ENCODE data around the gene APOBEC3F. TPM values are rescaled to one million over a fixed set of nuclear protein-coding genes. Genes with fewer than 3 reads are reported as not detected.

Gene APOBEC3F
- 6.9 and 10.6 TPM in 2 replicates for total RNA-seq

DNA sequence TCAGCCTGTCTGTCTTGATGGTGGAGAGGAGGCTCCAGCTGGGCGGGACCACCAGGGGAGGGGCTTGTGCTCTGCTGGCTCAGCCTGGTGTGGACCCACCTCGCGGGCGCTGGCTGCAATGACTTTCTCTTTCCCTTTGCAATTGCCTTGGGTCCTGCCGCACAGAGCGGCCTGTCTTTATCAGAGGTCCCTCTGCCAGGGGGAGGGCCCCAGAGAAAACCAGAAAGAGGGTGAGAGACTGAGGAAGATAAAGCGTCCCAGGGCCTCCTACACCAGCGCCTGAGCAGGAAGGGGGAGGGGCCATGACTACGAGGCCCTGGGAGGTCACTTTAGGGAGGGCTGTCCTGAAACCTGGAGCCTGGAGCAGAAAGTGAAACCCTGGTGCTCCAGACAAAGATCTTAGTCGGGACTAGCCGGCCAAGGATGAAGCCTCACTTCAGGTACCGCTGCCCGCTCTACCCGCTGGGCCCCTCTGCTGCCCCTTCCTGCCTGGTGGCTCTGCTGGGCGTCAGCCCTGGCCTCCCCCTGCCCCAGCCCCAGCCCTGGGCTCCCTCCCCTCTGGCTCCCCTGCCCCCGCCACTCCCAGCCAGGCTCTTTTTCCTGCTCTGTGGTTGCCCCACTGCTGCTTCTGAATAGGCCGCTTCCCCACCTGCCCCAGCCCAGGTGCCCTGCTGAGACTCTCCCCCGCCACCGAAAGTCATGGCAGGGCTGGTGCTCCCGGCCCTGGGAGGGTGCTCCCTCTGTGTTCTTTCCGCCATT lies at the start of gene APOBEC3F:
Gene APOBEC3F (plus strand): TSS at position 327 of the 759 bp plus-strand sequence. CDS start 97 bp downstream, at position 424.

DNA sequence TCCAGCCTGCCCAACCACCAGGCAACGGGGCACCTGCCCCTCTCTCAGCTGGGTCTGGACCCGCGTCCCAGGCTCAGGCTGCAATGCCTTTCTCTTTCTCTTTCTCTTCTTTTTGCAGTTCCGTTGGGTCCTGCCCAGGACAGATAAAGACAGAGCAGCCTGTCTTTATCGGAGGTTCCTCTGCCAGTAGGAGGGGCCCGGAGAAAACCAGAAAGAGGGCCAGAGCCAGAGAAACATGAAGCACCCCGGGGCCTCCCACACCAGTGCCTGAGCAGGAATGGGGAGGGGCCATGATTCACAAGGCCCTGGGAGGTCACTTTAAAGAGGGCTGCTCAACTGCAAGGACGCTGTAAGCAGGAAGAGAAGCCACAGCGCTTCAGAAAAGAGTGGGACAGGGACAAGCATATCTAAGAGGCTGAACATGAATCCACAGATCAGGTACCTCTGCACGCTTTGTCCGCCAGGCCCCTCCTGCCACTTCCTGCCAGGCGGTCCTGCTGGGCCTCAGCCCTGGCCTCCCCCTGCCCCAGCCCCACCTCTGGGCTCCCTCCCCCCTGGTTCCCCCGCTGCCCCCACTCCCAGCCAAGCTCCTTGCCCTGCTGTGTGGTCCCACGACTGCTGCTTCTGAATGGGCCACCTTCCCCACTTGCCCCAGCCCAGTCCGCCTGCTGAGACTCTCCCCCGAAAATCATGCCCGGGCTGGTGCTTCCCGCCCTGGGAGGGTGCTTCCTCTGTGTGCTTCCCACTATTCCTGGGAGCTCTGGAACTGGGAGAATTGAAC lies 26.5 kb upstream of the APOBEC3F start, which contains the start of gene APOBEC3C:
Gene APOBEC3C (plus strand): TSS at position 316 of the 781 bp plus-strand sequence. CDS start 106 bp downstream, at position 422.

DNA sequence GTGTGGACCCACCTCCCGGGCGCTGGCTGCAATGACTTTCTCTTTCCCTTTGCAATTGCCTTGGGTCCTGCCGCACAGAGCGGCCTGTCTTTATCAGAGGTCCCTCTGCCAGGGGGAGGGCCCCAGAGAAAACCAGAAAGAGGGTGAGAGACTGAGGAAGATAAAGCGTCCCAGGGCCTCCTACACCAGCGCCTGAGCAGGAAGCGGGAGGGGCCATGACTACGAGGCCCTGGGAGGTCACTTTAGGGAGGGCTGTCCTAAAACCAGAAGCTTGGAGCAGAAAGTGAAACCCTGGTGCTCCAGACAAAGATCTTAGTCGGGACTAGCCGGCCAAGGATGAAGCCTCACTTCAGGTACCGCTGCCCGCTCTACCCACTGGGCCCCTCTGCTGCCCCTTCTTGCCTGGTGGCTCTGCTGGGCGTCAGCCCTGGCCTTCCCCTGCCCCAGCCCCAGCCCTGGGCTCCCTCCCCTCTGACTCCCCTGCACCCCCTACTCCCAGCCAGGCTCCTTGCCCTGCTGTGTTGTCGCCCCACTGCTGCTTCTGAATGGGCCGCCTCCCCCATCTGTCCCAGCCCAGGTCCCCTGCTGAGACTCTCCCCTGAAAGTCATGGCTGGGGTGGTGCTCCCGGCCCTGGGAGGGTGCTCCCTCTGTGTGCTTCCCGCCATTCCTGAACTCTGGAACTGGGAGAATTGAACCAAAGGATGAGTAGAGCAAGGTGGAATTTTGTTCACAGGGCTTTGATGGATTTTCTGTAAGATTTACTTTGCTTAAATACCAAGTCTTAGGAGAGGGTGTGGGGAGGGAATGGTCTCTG lies 36.6 kb downstream of the APOBEC3F start, which contains the start of gene APOBEC3G:
Gene APOBEC3G (plus strand): TSS at position 250 of the 815 bp plus-strand sequence. CDS start 87 bp downstream, at position 337.

DNA sequence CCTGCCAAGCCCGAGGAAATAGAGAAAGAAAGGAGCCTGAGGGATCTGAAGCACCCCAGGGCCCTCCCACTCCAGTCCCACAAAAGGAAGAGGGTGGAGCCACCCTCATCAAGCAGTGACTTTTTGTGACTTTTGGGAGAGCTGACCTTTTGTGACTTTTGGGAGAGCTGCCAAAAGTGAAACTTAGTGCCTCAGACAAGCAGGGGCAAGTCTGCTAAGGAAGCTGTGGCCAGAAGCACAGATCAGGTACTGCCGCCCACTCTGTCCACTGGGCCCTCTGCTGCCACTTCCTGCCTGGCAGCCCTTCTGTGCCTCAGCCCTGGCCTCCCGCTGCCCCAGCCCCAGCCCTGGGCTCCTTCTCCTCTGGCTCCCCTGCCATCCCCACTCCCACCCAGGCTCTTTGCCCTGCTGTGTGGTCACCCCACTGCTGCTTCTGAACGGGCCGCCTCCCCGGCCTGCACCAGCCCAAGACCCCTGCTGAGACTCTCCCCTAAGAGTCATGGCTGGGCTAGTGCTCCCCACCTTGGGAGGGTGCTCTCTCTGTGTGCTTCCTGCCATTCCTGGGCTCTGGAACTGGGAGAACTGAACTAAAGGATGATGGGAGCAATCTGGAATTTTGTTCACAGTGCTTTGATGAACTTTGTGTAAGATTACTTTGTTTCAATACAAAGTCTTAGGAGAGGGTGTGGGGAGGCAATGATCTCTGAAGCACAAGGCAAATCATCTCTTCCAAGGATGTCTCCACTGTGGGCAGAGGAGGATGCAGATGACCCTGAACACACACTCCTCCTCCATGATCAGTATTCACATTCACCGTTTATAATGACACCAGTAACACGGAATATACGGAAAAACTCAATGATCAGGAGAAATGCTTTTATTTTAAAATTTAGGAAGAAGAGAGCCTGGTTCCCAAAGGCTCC lies 56.7 kb downstream of the APOBEC3F start, which contains the start of gene APOBEC3H:
Gene APOBEC3H (plus strand): TSS at position 147 of the 923 bp plus-strand sequence. CDS start 3,035 bp downstream, outside the sequence.

Other genes with a start within 250 kb of the APOBEC3F start
- 13.5 and 16.5 TPM in 2 replicates for gene DNAL4, start 246.7 kb upstream of the APOBEC3F start, total RNA-seq
- 0.05 and 0.07 TPM in 2 replicates for gene NPTXR, start 196.8 kb upstream of the APOBEC3F start, total RNA-seq
- 39.9 and 41.7 TPM in 2 replicates for gene CBX6, start 168.6 kb upstream of the APOBEC3F start, total RNA-seq
- gene APOBEC3A, start 83.3 kb upstream of the APOBEC3F start, total RNA-seq, result not detected in 2 replicates
- 19.7 and 25.1 TPM in 2 replicates for gene APOBEC3B, start 58.5 kb upstream of the APOBEC3F start, total RNA-seq
- gene APOBEC3C, start 26.6 kb upstream of the APOBEC3F start, total RNA-seq, result 8.4 and 8.6 TPM in 2 replicates
- gene APOBEC3D, start 19.7 kb upstream of the APOBEC3F start, total RNA-seq, result 2.4 TPM in 2 replicates
- gene APOBEC3G, start 36.4 kb downstream of the APOBEC3F start, total RNA-seq, result 9.7 and 11.9 TPM in 2 replicates
- gene APOBEC3H, start 56.4 kb downstream of the APOBEC3F start, total RNA-seq, result 0.20 and 7.1 TPM in 2 replicates
- 1.6 and 2.1 TPM in 2 replicates for gene CBX7, start 111.8 kb downstream of the APOBEC3F start, total RNA-seq
- gene PDGFB, start 204.1 kb downstream of the APOBEC3F start, total RNA-seq, result 172 and 190 TPM in 2 replicates

All from mammary microvascular endothelial cell (primary cell).